HG02870 (cell line): Measurements from ENCODE around the gene ARHGDIB.

Source experiments
- ATAC-seq: cut with Tn5 transposase; IDR thresholded peaks from one replicate; pipeline ENCODE4 v1.9.1; 2021; ENCODE audit warnings: mild to moderate bottlenecking, moderate library complexity; ENCODE audit not compliant: unreplicated experiment

Gene ARHGDIB

GRCh38 chr12:14934511-14934910 lies 26.9 kb downstream of the ARHGDIB start:
- ATAC-seq = no peak

- no peak for ATAC-seq
These were observed 29.4 kb downstream of the ARHGDIB start for GRCh38 chr12:14931791-14932560.

GRCh38 chr12:14931359-14931758 lies 30.0 kb downstream of the ARHGDIB start:
- no peak for ATAC-seq

- ATAC-seq = no peak
These were observed 31.1 kb downstream of the ARHGDIB start for GRCh38 chr12:14930299-14930698.

GRCh38 chr12:14928931-14929330 lies 32.5 kb downstream of the ARHGDIB start:
- no peak for ATAC-seq

GRCh38 chr12:14927267-14927666 lies 34.1 kb downstream of the ARHGDIB start:
- ATAC-seq = peak; percentile 55

- no peak for ATAC-seq
These were observed 36.9 kb downstream of the ARHGDIB start for GRCh38 chr12:14924541-14924940.

- no peak for ATAC-seq
These were observed 37.5 kb downstream of the ARHGDIB start for GRCh38 chr12:14923944-14924343.

GRCh38 chr12:14921218-14921617 lies 40.2 kb downstream of the ARHGDIB start:
- ATAC-seq = no peak

GRCh38 chr12:14920475-14921126 lies 40.8 kb downstream of the ARHGDIB start:
- ATAC-seq = peak; percentile 54

- no peak for ATAC-seq
These were observed 41.9 kb downstream of the ARHGDIB start for GRCh38 chr12:14919455-14919854.

GRCh38 chr12:14915736-14916135 lies 45.7 kb downstream of the ARHGDIB start:
- ATAC-seq = no peak

GRCh38 chr12:14913381-14913781 lies 48.0 kb downstream of the ARHGDIB start:
- ATAC-seq = no peak

GRCh38 chr12:14911131-14911530 lies 50.3 kb downstream of the ARHGDIB start:
- ATAC-seq = no peak

GRCh38 chr12:14910090-14910915 lies 51.1 kb downstream of the ARHGDIB start:
- ATAC-seq = no peak

- no peak for ATAC-seq
These were observed 53.4 kb downstream of the ARHGDIB start for GRCh38 chr12:14907953-14908352.

GRCh38 chr12:14906114-14906513 lies 55.3 kb downstream of the ARHGDIB start:
- no peak for ATAC-seq

GRCh38 chr12:14905269-14906004 lies 56.0 kb downstream of the ARHGDIB start:
- no peak for ATAC-seq

- ATAC-seq = no peak
These were observed 56.5 kb downstream of the ARHGDIB start for GRCh38 chr12:14904854-14905253.

- no peak for ATAC-seq
These were observed 57.9 kb downstream of the ARHGDIB start for GRCh38 chr12:14903386-14904098.
